GM23248 (cell line): ENCODE measurements around the gene SFMBT2.

Experiments used
- EZH2 ChIP-seq: fragments of 200-600 bp; sonication (generic); IDR thresholded peaks from 2 replicates; pipeline ENCODE4 v1.6.1; 2018; ENCODE audit warnings: antibody characterized with exemption, mild to moderate bottlenecking; ENCODE audit not compliant: insufficient read depth, poor library complexity, severe bottlenecking
- EZH2phosphoT487 ChIP-seq: fragments of 200-600 bp; sonication (generic); IDR thresholded peaks from 2 replicates; pipeline ENCODE4 v1.6.1; 2018; ENCODE audit warnings: antibody characterized with exemption, moderate library complexity, mild to moderate bottlenecking, low read depth; ENCODE audit not compliant: insufficient read depth

GRCh38 chr10:7291487-7292270 is 119.2 kb downstream of the SFMBT2 start:
- TF ChIP-seq EZH2 (no peak), EZH2phosphoT487 (no peak)
